Ecto neural progenitor cell (in vitro differentiated cells): Measurements from ENCODE around the gene TAOK1.

Source experiments
- DNase-seq: peaks from one replicate; pipeline ENCODE4 v3.0.0-alpha.2; 2018; ENCODE audit warnings: low spot score

TAOK1 gene

GRCh38 chr17:29571486-29571882 lies 181.3 kb downstream of the TAOK1 start:
- DNase-seq: no peak

- peak; percentile 50 for DNase-seq
These were observed 181.9 kb downstream of the TAOK1 start for GRCh38 chr17:29571883-29572681.

GRCh38 chr17:29572691-29573557 lies 182.8 kb downstream of the TAOK1 start:
- peak; percentile 88 for DNase-seq

- DNase-seq: peak; percentile 48
These were observed 183.4 kb downstream of the TAOK1 start for GRCh38 chr17:29573558-29573869.

GRCh38 chr17:29573871-29574731 lies 183.9 kb downstream of the TAOK1 start:
- DNase-seq: no peak

GRCh38 chr17:29574732-29575510 lies 184.8 kb downstream of the TAOK1 start:
- DNase-seq: no peak

GRCh38 chr17:29575511-29576213 lies 185.5 kb downstream of the TAOK1 start:
- DNase-seq: no peak

- DNase-seq: no peak
These were observed 186.2 kb downstream of the TAOK1 start for GRCh38 chr17:29576214-29577000.

GRCh38 chr17:29577001-29577370 lies 186.8 kb downstream of the TAOK1 start:
- DNase-seq: no peak

GRCh38 chr17:29577385-29578211 lies 187.4 kb downstream of the TAOK1 start:
- DNase-seq: no peak

- no peak for DNase-seq
These were observed 188.7 kb downstream of the TAOK1 start for GRCh38 chr17:29578626-29579485.

- DNase-seq: peak; percentile 86
These were observed 190.0 kb downstream of the TAOK1 start for GRCh38 chr17:29579866-29580771.

GRCh38 chr17:29581583-29582253 lies 191.6 kb downstream of the TAOK1 start:
- peak; percentile 46 for DNase-seq

GRCh38 chr17:29582254-29582765 lies 192.1 kb downstream of the TAOK1 start:
- DNase-seq: no peak

GRCh38 chr17:29582772-29583171 lies 192.6 kb downstream of the TAOK1 start:
- DNase-seq: no peak
